Transverse colon (tissue), 4 donors: ENCODE results near the gene MORC2. TPM values are rescaled to one million over a fixed set of nuclear protein-coding genes. Genes with fewer than 3 reads are reported as not detected.

Experiments used
- DNase-seq: peaks from one replicate; pipeline ENCODE4 v3.0.0-alpha.2; 2019
- H3K27ac ChIP-seq, 4 donors: fragments of 200-600 bp; sonication (generic); 2 replicates each; pipeline ENCODE4 v1.5.1; 2016 to 2018; ENCODE audit warnings: inconsistent platforms in 4 of 4
- H3K27me3 ChIP-seq: fragments of 200-600 bp; sonication (generic); 2 replicates; pipeline ENCODE4 v1.5.1; 2017; ENCODE audit warnings: inconsistent platforms
- H3K36me3 ChIP-seq, 4 donors: fragments of 200-600 bp; sonication (generic); 2 replicates each; pipeline ENCODE4 v1.5.1; 2017 to 2019; ENCODE audit warnings: inconsistent platforms in 4 of 4
- H3K4me1 ChIP-seq, 4 donors: fragments of 200-600 bp; sonication (generic); 2 replicates each; pipeline ENCODE4 v1.5.1; 2017 to 2020; ENCODE audit warnings: inconsistent platforms in 4 of 4
- H3K4me3 ChIP-seq, 4 donors: fragments of 200-600 bp; sonication (generic); 1 replicate in 1 of 4; 2 replicates in 3 of 4; pipeline versions ENCODE4 v1.5.1 to v1.6.1; 2017 to 2019; ENCODE audit warnings: inconsistent platforms in 4 of 4
- H3K9me3 ChIP-seq, 2 donors: fragments of 200-600 bp; sonication (generic); 2 replicates each; pipeline ENCODE4 v1.5.1; 2017 to 2019; ENCODE audit warnings: inconsistent platforms in 2 of 2
- EP300 ChIP-seq: sonication (generic); formaldehyde crosslinking; IDR thresholded peaks from one replicate; pipeline ENCODE4 v1.6.1; 2017; ENCODE audit warnings: antibody characterized with exemption, low read depth
- POLR2A ChIP-seq: fragments of 450-650 bp; IDR thresholded peaks from one replicate; pipeline ENCODE4 v1.6.1; 2016; ENCODE audit warnings: antibody characterized with exemption, mild to moderate bottlenecking, moderate library complexity
- POLR2AphosphoS5 ChIP-seq, 3 donors: sonication (generic); formaldehyde crosslinking; IDR thresholded peaks; one replicate each; pipeline ENCODE4 v1.6.1; 2016; ENCODE audit warnings: antibody characterized with exemption in 3 of 3
- WGBS, 2 donors: methylation state at CpG; one replicate each; pipeline ENCODE4 v1.1.5; 2018; ENCODE audit warnings: low coverage in 1 of 2; 5-methylcytosine and 5-hydroxymethylcytosine counted together
- in situ Hi-C, 4 donors: fragments of 200-750 bp; cut with MboI; loops; one replicate each; pipeline versions ENCODE4 v1.15.0 to v1.15.1; 2017; ENCODE audit warnings: low sequenced_read_pairs in 3 of 4, low pct_ligation_motif_present in 1 of 4, low pct_unique_long_range_greater_than_20kb in 1 of 4
- intact Hi-C: fragments of 100-400 bp; cut with DNase I; formaldehyde crosslinking; loops from one replicate; pipeline ENCODE4 v1.15.1; 2023; ENCODE audit warnings: low total_unique reads
- total RNA-seq, 4 donors: library from RNA; depleted of rRNA; stranded (reverse); fragments of >200 nt; gene quantifications; one replicate each; pipeline ENCODE4 v1.1.0, GENCODE V29; 2016
- TF ChIP-seq, protein P1 (sequence below), 5 experiments: fragments of 200-600 bp in 3 of 5; fragments of 450-650 bp in 2 of 5; sonication (generic) in 3 of 5; IDR thresholded peaks; 1 replicate in 2 of 5; 2 replicates in 3 of 5; pipeline ENCODE4 v1.5.1; 2016 to 2017; ENCODE audit warnings: antibody characterized with exemption in 5 of 5, inconsistent platforms in 3 of 5, mild to moderate bottlenecking in 2 of 5, moderate library complexity in 1 of 5

MORC2 gene
- total RNA-seq, 4 donors from 2014 or later: 11.9 to 23.9 (median 19.1) TPM

DNA sequence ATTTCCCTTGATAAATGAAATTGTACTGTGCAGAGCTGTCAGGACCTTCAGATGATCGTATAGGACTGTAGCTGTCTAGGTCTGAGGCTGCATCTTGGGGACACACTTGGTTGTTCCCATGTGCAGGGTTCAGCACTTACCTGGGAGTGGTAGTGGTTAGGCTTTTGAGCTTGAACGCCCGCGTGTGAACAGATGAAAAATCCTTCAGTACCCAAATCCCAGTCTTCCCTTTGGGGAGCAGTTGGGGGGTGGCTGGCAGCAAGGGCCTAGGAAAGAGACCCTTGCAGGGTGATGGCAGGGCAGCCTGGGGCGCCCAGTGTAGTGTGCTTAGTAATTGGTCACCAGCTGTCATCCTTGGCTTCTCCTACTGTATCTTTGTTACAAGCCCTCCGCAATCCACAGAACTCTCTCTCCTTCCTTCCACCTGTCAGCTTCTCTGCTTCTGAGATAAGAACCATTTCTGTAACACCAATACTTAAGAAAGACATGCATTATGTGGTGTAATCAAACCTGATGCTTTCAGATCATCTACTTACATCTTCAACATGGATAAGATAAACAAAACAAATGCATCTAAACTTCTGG is 64.6 kb downstream of the MORC2 start:
- Histone ChIP-seq H3K4me1 (no peaks in the 10 kb centered on the region), H3K4me3 (no peak overlapping the region), H3K36me3 (no peaks in the 10 kb centered on the region), H3K27ac (no peak overlapping the region), H3K9me3 (peaks cover 3 to 7% of the 10 kb centered on the region in 2 donors), H3K27me3 (no peaks in the 10 kb centered on the region)
- WGBS, 2 donors: 100% methylated on average over 6 of the region's 6 CpGs; no CpG with 5 or more reads in 1 of the 2 donors
- DNase-seq: no peak
- intact Hi-C loops (loop anchor here (10.0 kb wide), 2 partner anchors 139 to 279 kb away; no protein-coding TSS in a partner anchor), in situ Hi-C loops (loop anchor here in 1 of 4 donors (25.0 kb wide), 1 partner anchor 267 kb away; the partner anchor contains the start of gene SLC35E4)
- TF ChIP-seq, protein P1, sequence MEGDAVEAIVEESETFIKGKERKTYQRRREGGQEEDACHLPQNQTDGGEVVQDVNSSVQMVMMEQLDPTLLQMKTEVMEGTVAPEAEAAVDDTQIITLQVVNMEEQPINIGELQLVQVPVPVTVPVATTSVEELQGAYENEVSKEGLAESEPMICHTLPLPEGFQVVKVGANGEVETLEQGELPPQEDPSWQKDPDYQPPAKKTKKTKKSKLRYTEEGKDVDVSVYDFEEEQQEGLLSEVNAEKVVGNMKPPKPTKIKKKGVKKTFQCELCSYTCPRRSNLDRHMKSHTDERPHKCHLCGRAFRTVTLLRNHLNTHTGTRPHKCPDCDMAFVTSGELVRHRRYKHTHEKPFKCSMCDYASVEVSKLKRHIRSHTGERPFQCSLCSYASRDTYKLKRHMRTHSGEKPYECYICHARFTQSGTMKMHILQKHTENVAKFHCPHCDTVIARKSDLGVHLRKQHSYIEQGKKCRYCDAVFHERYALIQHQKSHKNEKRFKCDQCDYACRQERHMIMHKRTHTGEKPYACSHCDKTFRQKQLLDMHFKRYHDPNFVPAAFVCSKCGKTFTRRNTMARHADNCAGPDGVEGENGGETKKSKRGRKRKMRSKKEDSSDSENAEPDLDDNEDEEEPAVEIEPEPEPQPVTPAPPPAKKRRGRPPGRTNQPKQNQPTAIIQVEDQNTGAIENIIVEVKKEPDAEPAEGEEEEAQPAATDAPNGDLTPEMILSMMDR (IDR thresholded peaks at IDR 0.05): no peak
- TF ChIP-seq EP300 (no peak), POLR2A (no peak), POLR2AphosphoS5 (IDR thresholded peaks at IDR 0.05) (no peak)

DNA sequence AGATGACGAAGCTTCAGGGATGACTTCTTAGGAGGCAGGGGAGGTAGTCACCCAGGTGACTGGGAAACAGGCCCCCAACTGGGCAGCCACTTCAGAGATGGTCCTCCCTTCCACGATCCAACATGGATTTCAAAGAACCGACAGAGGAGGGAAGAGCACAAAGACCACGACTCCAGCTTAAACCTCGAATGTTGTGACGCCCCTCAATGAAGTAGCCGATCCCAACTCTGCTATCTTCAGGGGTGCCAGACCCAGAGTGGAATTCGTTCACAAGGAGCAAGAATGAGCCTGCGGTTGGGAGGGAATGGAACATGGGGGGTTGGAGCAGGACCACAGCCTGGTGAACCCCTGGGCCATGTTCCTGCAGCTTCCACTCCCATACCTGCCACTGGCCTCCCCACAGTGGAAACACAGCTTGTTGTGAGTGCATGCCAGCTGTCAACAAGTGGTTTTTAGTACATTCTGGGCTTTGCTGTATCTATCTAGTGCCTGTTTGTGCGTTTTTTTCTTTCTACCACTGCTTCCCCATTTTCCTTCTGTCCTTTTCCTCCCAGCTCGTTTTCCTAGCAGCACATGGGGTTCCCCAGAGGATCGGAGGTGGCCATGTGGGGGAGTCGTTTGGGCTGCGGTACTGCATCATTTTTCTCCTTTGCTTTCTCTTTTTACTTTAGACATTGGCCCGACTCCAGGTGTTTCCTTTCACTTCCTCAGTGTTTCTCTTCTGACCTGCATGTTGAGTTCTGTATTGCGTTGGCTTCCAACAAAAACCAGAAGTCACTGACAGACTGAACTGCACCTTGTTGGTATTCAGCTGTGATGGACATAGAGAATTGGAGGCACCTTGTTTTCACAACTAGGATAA is 65.8 kb downstream of the MORC2 start:
- peaks cover 4 to 9% of the 10 kb centered on the region in 2 donors for H3K9me3 ChIP-seq
- in situ Hi-C loops (loop anchor here in 1 of 4 donors (25.0 kb wide), 1 partner anchor 265 kb away; the partner anchor contains the start of gene SLC35E4), intact Hi-C loops (loop anchor here (10.0 kb wide), 2 partner anchors 138 to 278 kb away; no protein-coding TSS in a partner anchor)
- DNase-seq: no peak
- no peak overlapping the region for H3K27ac ChIP-seq
- H3K4me1 ChIP-seq: no peaks in the 10 kb centered on the region
- peaks cover 0 to 5% (median 0%) of the 10 kb centered on the region in 4 donors for H3K36me3 ChIP-seq
- H3K27me3 ChIP-seq: no peaks in the 10 kb centered on the region
- WGBS, 2 donors: 78 to 81% methylated on average over 7 to 16 of the region's 16 CpGs
- no peak for TF ChIP-seq POLR2AphosphoS5 (IDR thresholded peaks at IDR 0.05)
- TF ChIP-seq POLR2A: no peak
- TF ChIP-seq EP300: no peak
- TF ChIP-seq, protein P1 (IDR thresholded peaks at IDR 0.05): no peak
- H3K4me3 ChIP-seq: no peak overlapping the region

DNA sequence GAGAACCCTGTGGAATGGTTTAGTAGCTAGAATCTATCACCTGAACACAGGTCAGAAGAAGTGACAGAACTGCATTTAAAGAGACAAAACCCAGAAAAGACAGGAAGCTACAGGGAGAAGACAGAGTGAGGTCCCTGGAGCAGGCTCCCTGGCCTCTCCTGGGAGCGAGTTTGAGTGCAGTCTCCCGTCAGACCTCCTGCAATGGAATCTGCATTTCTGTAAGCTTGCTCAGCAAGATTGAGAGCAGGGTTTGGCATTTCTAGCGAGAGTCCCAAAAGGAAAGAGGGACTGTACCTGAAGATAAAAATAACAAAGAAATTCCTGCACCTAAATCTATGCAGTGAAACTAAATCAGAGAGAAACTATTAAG is 74.2 kb downstream of the MORC2 start:
- Histone ChIP-seq H3K36me3 (peaks cover 0 to 5% (median 0%) of the 10 kb centered on the region in 4 donors), H3K27ac (no peak overlapping the region), H3K9me3 (peaks cover 4 to 5% of the 10 kb centered on the region in 2 donors), H3K4me3 (no peak overlapping the region), H3K4me1 (no peaks in the 10 kb centered on the region), H3K27me3 (no peaks in the 10 kb centered on the region)
- in situ Hi-C loops (no loop called here), intact Hi-C loops (no loop called here)
- TF ChIP-seq, protein P1 (IDR thresholded peaks at IDR 0.05): no peak
- TF ChIP-seq EP300: no peak
- no peak for TF ChIP-seq POLR2AphosphoS5 (IDR thresholded peaks at IDR 0.05)
- no peak for TF ChIP-seq POLR2A
- WGBS, 2 donors: 73 to 78% methylated on average over 3 of the region's 3 CpGs
- no peak for DNase-seq
